HG03354 (cell line): ENCODE measurements around the gene NUP160.
"Not testable (repeated sequence)": the region's sequence is repeated elsewhere in the genome, so short reads cannot be mapped to it uniquely, and the experiment has no call there.

Experiments used
- ATAC-seq: cut with Tn5 transposase; IDR thresholded peaks from one replicate; pipeline ENCODE4 v1.9.1; 2021; ENCODE audit warnings: mild to moderate bottlenecking; ENCODE audit not compliant: unreplicated experiment, poor library complexity, severe bottlenecking

NUP160 gene

GRCh38 chr11:47847892-47848699 lies at the start of gene NUP160:
Gene NUP160 (minus strand): TSS chr11:47848350. CDS start chr11:47848318, 32 bp downstream.
- ATAC-seq, result peak; percentile 84

- no peak for ATAC-seq
Measured at GRCh38 chr11:47896199-47896598, 48.0 kb upstream of the NUP160 start.

GRCh38 chr11:47895035-47895434 lies 46.9 kb upstream of the NUP160 start:
- no peak for ATAC-seq

GRCh38 chr11:47892546-47893276 lies 44.6 kb upstream of the NUP160 start:
- not testable (repeated sequence) for ATAC-seq

GRCh38 chr11:47891886-47892285 lies 43.7 kb upstream of the NUP160 start:
- no peak for ATAC-seq

GRCh38 chr11:47889714-47890441 lies 41.7 kb upstream of the NUP160 start:
- no peak for ATAC-seq

GRCh38 chr11:47887910-47888569 lies 39.9 kb upstream of the NUP160 start:
- ATAC-seq, result no peak

GRCh38 chr11:47886096-47886495 lies 37.9 kb upstream of the NUP160 start:
- no peak for ATAC-seq

GRCh38 chr11:47882437-47882836 lies 34.3 kb upstream of the NUP160 start:
- not testable (repeated sequence) for ATAC-seq

- no peak for ATAC-seq
Measured at GRCh38 chr11:47881145-47881544, 33.0 kb upstream of the NUP160 start.

GRCh38 chr11:47879259-47880158 lies 31.4 kb upstream of the NUP160 start:
- ATAC-seq, result peak; percentile 52

- not testable (repeated sequence) for ATAC-seq
Measured at GRCh38 chr11:47875858-47876257, 27.7 kb upstream of the NUP160 start.

GRCh38 chr11:47870404-47870803 lies 22.3 kb upstream of the NUP160 start:
- ATAC-seq, result no peak

GRCh38 chr11:47869544-47870393 lies 21.6 kb upstream of the NUP160 start:
- no peak for ATAC-seq

GRCh38 chr11:47867823-47868222 lies 19.7 kb upstream of the NUP160 start:
- no peak for ATAC-seq

GRCh38 chr11:47866892-47867291 lies 18.7 kb upstream of the NUP160 start:
- ATAC-seq, result not testable (repeated sequence)

- ATAC-seq, result no peak
Measured at GRCh38 chr11:47864901-47865300, 16.8 kb upstream of the NUP160 start.

- ATAC-seq, result no peak
Measured at GRCh38 chr11:47863898-47864430, 15.8 kb upstream of the NUP160 start.
